Endometrial microvascular endothelial cells (primary cell): ENCODE measurements around the gene ALK. TPM values are rescaled to one million over a fixed set of nuclear protein-coding genes. Genes with fewer than 3 reads are reported as not detected.

Experiments
- in situ Hi-C: cut with HindIII; loops from 2 replicates; pipeline ENCODE4 v1.10.0; 2017; ENCODE audit warnings: low sequenced_read_pairs, low pct_unique_long_range_greater_than_20kb; ENCODE audit errors: inconsistent ontology term
- total RNA-seq: library from RNA; depleted of rRNA; stranded (reverse); fragments of >200 nt; gene quantifications from one replicate; pipeline ENCODE4 v1.2.3, GENCODE V29; 2015; ENCODE audit errors: inconsistent ontology term

Gene ALK
- total RNA-seq, 1 donor from 2014 or later: not detected

DNA sequence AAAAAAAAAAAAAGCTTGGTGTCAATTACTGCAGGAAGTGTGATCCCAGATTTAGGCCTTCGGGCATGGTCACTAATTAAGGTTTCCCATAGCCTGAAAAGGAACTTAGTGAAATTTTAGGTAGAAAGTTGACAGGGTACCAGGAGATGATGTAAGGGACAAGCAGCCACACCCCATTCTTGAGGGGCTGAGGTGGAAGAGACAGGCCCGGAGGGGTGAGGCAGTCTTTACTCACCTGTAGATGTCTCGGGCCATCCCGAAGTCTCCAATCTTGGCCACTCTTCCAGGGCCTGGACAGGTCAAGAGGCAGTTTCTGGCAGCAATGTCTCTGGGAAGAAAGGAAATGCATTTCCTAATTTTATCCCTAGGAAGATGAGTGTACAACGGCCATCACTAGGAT lies 711.8 kb downstream of the ALK start:
- in situ Hi-C loops: no loop called here

DNA sequence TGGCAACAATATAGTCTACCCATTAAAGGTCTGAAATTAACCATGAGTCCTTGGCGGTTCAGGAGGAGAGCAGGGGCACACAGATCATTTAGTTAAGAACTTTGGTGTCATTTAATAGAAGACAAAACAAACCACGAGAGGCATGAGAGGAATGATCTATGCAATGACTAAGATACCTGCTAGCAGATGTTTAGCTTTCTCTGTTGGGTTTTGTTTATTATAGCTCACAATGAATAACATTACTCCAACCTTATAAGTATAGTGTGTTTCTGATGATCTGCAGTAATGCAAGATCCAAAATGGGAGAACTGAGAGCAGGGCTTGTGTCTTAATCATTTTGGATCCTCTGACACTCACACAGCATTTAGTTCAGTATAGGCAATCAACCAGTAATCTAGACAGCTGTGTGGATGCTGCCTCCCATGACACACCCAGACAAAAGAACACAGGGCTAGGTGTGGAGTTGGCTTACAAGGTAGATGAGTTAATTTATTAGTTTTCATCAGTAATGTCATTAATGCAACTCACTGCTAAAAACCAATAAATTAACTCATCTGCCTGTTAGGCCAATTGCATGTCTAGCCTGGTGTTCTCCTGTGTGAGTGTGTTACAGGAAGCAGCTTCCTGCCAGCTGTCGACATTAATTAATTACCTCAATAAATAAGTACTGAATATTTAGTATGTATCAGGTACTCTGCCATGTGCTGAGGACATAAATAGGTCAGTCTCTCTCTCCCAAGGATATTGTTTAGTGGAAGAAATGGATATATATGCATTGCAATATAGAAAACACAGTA lies 713.8 kb downstream of the ALK start:
- in situ Hi-C loops: no loop called here

DNA sequence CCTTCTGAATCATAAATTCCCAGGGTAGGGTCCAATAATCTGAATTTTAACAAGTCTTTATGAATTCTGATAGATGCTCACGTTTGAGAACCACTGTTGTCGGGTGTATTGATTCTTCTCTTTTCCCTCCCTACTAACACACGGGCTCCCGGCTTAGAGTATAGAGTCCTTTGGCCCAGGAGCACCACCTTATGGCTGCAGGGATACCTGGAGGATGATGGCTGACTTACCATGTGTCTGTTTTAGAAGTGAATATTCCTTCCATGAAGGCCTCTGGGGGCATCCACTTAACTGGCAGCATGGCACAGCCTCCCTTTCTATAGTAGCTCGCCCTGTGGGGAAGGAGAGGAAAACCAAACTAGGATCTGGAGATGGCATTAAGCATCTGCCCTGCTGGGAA lies 714.4 kb downstream of the ALK start:
- in situ Hi-C loops: no loop called here

DNA sequence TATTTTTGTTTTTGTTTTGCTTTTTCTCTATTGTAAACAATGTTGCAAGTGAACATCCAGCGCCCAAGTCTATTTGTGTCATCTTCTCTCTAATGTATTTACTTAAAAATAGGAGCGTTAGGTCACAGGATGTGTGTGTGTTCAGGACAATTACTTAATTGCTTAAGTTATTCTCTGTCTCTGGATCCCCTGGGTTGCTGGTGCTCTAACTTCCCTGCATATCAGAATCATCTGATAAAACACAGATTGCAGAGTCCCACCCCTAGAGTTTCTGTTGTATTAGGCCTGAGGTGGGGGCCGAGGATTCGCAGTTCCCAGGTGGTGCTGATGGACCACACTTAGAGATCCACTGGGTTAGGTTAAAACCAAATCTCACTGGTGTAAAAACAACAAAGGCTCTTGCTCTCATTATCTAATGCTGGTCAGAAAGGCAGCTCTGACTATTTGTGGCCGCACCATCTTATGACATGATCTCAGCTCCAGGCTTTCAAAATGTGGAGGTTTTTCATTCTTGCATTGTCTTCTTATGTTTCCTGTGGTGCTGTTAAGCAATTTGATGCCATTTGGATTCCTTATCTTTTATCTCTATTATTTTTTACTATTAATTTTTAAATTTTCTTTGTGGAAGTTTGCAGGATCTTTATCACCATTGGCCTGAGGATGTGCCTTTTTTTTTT lies 718.4 kb downstream of the ALK start:
- in situ Hi-C loops: no loop called here

DNA sequence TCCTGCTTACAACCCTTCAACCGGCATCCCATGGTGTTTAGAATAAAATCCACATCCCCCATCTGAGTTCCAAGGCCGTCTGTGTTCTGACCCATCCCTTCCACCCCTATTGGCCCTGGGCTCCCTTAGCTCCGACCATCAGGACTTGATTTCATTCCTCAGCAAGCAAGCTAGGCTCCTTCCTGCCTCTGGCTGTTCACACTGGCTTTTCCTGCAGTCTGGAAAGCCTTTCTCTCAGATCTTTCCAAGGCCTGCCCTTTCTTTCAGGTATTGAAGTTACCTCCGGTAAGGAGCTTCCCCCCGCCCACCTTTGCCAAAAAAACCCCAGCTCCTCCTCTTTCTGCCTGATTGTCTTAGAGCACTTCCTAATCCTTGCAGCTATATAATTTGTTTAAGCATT lies 719.4 kb downstream of the ALK start:
- in situ Hi-C loops: no loop called here

DNA sequence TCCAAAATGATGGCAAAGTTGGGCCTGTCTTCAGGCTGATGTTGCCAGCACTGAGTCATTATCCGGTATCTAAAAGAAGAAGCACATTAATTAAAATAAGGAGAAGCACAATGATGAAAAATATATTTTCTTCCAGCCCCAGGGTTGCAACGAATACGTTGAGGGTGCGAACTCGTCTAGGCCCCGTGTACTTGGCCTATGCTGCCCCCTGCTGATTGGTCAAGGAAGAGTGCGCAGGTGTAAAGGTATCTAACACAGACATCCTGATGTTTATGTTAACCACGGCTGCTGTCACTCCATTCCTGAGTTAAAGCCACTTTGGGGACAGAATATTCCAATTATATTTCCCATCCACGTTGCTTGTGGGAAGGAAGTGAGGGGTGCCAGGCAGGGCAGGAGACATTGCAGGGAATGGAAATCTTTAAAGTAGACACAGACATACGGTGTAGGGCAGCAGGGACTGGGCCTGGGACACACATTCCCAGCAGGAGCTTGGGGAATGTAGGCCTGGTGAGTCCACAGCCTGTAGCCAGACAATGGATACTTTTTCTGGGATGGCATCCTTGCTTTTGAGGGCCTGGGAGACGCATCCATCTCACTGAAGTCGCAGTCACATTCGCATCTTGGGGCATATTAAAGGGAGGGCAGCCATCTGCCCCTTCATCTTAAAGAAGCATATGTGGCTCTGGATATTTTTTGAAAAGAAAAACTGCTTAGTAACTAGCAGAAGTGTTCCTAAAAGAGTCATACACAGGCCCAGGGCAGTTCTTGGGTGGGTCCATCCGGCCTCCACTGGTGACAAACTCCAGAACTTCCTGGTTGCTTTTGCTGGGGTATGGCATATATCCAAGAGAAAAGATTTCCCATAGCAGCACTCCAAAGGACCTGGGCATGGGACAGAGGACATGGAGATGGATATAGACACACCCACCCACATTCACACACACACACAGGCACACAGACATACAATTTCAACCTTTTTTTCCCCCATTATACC lies 724.3 kb downstream of the ALK start:
- in situ Hi-C loops: loop anchor here (25.0 kb wide), 1 partner anchor 235 kb away; no protein-coding TSS in a partner anchor

DNA sequence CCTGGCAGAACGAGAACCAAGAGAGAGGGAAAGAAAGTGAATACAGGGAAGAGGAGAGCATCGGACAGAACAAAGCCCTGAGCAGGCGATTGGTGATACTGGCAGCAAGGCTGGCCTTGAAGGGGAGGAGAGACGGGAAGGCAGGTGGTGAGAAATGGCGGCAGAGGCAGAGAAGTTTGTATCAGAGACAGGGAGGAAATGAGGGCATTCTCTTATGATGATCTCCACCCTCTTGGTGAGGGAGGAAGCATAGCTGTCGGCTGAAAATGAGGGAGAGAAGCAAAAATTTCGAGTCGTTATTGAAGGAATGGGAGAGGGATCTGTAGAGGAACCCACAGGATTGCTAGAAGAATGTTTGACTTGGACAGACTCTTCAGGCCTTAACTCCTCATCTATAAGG lies 725.6 kb downstream of the ALK start:
- in situ Hi-C loops: loop anchor here (25.0 kb wide), 1 partner anchor 233 kb away; no protein-coding TSS in a partner anchor

DNA sequence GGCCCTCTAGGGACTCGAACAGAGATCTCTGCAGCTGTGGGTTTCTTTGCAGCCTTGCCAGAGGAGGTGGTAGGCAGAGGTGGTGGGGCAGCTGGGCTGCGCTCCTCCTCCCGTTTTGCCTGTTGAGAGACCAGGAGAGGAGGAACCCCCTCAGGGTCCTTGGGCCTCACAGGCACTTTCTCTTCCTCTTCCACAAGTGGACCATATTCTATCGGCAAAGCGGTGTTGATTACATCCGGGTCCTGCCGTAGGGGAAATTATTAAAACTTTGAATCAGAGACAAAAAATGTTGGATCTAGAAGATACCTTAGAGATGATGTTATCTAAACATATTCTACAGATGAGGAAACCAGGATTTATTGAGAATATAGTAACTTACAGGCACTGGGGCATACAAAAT lies 727.7 kb downstream of the ALK start:
- in situ Hi-C loops: loop anchor here (25.0 kb wide), 1 partner anchor 231 kb away; no protein-coding TSS in a partner anchor

DNA sequence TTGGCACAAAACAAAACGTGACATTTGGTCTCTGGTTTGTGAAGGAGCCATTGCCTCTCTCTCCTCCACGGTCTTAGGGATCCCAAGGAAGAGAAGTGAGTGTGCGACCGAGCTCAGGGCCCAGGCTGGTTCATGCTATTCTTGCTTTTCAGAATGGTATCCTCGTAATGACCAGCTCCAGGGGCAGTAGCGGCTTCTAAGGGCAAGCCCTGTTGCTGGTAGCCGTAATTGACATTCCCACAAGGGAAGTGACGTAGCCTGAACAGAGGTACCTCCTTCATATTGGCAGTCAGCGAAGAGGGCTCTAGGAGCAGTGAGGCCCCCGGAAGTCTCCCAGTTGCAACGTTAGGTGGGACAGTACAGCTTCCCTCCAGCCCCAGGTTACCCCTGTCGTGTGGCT lies 728.3 kb downstream of the ALK start:
- in situ Hi-C loops: loop anchor here (25.0 kb wide), 1 partner anchor 231 kb away; no protein-coding TSS in a partner anchor

DNA sequence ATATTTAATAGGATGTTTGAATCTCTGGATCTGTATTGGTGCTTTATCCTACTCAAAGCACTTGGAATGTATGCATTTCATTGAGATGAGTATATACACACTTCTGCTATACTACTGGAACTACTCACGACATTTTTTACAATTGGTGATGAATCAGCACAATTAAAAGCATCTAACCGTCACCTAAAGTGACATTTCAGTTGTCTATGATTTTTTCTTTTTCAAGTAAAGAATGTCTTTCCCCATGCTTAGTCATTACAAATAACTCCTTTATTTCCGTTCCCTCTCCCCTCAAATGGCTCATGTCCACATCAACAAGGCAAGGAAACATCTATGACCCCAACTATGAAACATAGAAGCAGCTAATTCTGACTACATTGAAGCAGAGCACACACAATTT lies 728.9 kb downstream of the ALK start:
- in situ Hi-C loops: loop anchor here (25.0 kb wide), 1 partner anchor 230 kb away; no protein-coding TSS in a partner anchor

DNA sequence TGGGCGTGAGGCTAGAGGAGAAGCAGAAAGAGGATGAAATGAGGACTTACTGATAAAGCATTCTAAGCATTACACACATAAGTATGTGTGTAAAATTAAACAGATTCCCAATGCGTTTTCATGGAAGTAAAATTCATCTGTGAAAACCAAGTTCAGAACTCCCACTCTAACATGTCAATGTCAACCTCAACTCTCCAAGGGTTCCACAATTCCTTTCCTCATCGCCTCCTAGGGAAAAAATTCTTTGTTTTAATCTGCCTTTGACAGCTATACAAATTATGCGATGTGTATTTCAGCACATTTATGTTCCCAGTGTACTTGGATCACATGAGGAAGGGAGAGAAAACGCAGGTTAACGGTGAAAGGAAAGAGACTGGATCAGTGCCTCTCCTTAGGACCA lies 729.6 kb downstream of the ALK start:
- in situ Hi-C loops: loop anchor here (25.0 kb wide), 1 partner anchor 230 kb away; no protein-coding TSS in a partner anchor

DNA sequence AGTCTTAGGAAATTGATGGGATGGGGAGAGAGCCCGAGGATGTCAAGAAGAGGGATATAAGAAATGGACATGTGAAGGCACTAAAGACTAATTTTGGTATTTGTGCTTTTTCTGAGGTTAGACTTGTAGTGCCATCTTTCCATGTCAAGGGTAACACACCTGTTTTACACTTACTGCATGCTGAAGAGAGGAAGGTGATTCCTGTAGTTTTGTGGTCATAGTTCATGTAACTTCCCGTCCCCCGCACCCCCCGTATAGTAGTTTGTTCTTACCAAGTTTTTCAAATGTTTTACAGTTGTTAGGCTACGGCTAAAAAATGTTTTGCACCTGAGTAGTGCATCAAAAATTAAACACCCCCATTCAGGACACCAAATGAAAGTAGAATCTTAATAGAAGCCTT lies 732.3 kb downstream of the ALK start:
- in situ Hi-C loops: loop anchor here (25.0 kb wide), 1 partner anchor 227 kb away; no protein-coding TSS in a partner anchor

DNA sequence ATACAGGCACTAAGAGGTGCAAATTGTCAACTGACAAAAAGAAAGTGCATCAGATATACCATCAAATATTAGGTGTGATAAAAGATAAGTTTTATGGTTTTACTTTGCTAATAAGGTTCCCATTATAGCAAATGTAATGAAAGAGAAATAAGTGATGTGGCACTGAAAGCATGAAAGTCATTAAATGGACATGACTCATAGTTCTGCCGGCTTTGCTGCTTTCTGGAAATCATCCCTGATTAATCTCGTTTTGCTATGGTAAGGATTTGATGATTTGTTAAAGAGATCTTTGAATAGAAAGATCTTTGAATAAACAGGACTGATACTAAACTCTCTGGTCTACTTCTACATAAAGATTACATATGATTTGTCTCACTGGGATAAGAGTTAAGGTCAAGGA lies 733.5 kb downstream of the ALK start:
- in situ Hi-C loops: loop anchor here (25.0 kb wide), 1 partner anchor 226 kb away; no protein-coding TSS in a partner anchor

DNA sequence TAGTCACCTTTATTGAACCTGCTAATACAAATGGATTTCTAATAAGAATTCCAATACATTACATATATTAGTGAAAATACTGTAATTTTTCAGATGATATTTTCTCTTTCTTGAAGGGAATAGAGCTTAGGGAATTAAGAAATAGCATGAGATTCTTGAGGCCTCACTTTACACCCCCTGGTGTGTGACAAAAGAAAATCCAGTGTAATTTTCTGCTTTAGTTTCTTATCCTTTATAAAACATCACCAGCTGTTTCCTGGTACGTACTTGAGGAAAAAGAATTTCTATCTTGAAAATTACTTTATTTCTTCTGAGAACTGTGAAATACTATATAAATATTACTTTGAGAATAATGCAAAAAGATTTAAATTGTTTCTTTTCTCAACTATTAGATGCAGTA lies 734.6 kb downstream of the ALK start:
- in situ Hi-C loops: loop anchor here (25.0 kb wide), 1 partner anchor 225 kb away; no protein-coding TSS in a partner anchor

DNA sequence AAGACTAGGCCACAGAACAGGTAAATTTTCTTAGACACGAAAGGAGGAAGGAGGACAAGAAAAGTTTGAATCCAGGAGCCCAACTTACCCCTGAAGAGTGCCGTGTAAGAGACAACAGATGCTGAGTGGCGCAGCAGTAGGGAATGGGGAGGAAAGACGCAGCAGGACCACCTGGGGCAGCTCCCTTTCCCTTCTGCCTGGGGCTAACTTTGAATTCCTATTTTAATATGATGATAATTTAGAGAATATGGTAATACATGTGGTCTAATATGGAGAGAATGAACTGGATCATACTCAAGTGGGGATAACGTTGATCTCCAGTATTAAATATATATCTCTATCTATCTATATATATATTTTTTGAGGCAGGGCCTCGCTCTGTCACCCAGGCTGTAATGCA lies 736.9 kb downstream of the ALK start:
- in situ Hi-C loops: loop anchor here (25.0 kb wide), 1 partner anchor 222 kb away; no protein-coding TSS in a partner anchor

DNA sequence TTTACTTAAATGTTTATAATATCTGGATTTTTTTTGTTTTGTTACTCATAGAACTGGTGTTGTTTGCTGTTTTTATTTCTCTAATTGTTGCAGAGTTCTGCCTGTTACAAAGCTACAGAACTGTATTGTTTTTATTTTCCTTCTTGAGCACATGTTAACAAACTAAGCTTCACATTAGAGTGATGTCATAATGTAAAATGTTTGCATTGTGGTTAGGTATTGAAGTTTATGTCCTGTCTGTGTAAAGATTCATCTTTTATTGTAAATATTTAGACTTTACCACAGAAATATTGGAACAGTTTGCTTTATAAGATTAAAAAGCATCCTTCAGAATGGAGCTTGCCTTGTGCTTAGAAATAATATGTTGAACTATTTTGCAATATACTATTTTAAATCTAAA lies 738.5 kb downstream of the ALK start:
- in situ Hi-C loops: loop anchor here (25.0 kb wide), 1 partner anchor 221 kb away; no protein-coding TSS in a partner anchor

DNA sequence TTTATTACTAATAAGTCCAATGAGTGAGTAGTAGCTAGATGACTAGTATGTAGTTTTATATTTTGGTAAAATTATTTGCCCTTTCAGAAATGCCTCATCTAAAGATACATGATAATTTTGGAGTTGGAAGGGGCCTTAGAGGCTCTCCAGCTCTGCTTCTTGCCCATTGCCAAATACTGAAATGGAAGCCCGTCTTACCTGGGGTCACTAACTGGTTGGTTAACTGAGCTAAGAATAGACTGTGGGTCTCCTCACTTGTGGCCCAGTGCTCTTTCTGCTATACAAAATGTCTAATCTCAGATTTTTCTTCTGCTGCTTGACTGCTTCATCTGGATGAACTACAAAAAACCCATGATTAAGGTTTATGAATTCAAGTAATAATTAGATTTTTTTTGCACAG lies 739.1 kb downstream of the ALK start:
- in situ Hi-C loops: loop anchor here (25.0 kb wide), 1 partner anchor 220 kb away; no protein-coding TSS in a partner anchor

DNA sequence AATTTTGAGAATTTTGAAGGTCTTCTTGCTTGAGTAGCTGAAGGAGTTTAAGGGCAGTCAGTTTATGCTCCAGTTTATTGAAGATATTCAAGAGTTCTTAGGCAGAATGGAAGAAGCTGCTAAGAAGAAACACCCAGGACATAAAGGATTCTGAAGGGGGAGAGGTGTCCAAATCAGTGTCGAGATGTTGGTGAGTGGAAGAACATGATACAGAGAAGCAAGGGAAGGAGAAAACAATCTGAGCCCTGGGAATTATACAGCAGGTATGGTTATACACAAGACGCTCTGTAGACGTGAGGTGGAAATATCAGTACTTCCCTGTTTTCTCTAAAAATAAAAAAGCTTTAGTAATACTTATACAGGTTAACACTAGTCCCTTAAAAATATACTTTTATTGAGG lies 746.0 kb downstream of the ALK start:
- in situ Hi-C loops: loop anchor here (25.0 kb wide), 1 partner anchor 213 kb away; no protein-coding TSS in a partner anchor
